GM18861 (cell line): ENCODE measurements around the gene BCL2L13.

Source experiments
- ATAC-seq: cut with Tn5 transposase; IDR thresholded peaks from one replicate; pipeline ENCODE4 v1.9.1; 2021; ENCODE audit not compliant: unreplicated experiment

BCL2L13 gene

DNA sequence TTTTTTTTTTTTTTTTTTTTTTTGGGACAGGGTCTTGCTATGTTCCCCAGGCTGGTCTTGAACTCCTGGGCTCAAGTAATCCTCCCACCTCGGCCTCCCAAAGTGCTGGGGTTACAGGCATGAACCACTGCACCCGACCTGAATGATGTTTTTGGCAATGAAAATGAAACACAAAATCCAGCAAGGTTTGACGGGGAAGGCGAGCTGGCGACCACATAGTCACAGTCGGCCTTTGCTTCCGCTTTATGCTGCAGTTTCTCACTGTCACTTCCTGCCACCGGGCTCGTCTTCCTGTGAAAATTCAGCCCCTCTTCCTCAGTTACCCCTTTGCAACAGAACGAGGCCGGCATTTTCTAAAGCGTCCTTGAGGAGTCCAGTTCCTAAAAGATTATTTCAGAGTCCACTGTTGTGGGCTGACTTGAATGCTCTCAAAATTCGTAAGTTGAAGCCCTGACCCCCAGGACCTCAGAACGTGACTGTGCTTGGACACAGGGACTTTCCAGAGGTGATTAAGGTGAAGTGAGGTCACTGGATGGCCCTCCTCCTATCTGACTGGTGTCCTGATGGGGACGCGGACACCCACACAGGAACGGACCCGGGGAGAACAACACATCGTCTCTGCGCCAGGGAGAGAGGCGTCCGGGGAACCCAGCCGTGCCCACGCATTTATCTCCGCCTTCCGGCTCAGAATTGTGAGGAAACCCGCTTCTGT is 138.6 kb downstream of the BCL2L13 start:
- ATAC-seq: no peak

DNA sequence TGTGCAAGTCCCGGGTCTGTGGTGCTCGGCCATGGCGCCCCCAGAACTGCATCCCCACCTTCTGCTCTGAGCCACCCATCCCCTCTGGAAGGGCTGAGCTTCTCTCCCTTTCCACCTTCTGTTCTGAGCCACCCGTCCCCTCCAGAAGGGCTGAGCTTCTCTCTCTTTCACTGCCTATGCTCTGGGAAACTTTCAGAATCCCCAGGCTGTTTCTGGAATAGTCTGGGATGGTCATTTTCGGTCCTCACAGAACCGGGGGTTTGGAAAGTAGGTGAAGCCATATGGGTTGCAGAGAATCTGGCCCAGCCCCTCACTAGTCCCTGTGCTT is 139.1 kb downstream of the BCL2L13 start:
- ATAC-seq: no peak

DNA sequence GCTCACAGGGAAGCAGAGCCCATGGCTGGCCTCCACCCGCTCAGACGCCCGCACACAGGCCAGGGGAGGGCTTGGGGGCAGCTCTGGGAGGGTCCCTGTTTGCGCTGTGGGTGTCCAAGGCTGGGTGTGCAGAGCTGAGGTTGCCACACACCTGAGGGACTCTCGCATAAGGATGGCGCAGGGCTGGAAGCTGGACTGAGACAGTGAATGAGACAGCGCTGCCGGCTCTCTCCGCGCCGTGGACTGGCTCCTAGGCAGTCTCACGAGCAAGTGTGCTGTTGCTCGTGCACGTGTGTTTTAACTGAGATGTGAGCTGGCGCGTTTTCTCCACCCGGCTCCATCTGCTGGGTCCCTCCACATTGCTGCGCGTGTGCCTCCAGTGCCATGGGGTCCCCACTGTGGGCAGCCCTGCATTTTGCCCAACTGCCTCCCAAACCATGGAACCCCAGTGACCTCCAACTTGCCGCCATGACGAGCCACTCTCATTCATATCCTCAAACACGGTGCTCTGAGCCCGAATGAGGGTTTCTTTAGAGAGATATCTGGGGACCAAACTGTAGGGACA is 139.9 kb downstream of the BCL2L13 start:
- ATAC-seq: no peak

DNA sequence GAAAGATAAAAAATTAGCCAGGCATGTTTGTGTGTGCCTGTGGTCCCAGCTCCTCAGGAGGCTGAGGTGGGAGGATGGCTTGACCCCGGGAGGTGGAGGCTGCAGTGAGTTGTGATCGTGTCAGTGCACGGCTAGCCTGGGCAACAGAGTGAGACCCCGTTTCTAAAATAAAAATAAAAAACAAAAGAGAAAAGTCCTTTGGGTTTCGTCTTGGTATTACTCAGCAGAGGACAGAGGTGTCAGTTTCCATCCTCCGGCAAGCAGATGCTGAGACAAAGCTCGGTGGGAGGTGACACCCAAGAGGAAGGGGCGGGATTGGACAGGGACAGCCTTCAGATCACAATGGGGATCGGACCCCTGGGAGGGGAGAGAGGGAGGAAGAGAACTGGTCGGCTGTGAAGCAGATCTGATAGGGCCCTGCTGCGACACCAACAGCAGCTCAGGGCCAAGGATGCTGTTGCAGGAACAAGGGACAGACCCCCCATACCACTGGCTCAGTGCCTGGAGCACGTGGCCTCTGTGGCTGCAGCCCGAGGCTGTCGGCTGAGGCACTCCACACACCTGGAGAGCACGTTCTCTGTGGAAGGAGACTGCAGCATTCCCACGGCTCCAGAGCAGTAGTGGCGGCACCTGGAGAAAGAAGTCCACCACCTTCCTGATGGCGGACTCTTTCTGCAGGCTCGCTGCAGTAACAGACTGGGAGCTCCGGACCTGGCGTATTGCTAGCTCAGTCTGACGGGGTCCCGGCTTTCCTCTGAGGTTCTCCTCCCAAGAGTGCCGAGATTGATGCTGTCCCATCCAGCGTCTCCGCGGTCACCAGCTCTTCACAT is 140.9 kb downstream of the BCL2L13 start:
- no peak for ATAC-seq

DNA sequence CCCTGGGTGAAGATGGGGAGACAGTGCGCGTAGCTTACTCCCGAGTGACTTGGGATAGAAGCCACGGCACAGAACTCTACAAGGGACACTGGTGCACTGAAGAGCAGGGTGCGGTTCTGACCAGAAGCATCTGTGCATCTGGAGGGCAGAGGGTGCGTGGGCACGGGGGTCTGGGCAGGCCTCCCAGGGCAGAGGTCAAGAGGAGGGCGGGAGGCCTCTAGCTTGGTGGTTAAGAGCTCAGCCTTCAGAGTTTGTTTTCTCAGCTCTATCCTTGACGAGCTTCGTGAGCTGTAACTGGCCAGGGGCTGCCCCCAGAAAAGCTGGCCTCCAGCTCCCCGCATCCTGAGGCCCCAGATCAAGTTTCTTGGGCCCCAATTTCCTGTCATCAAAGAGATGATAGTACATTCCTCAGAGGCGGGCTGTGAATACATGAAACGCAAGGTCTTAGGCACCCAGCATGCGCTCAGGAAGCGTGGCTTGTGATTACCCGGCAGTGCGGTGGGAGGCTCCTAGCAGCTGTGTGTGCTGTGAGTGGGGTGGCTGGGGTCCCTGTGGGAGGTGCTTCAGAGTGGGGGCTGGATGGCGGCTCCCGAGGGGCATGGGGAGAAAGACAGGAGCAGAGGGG is 141.7 kb downstream of the BCL2L13 start:
- no peak for ATAC-seq
